ENCODE measurements around the gene ATG2A.

DNA sequence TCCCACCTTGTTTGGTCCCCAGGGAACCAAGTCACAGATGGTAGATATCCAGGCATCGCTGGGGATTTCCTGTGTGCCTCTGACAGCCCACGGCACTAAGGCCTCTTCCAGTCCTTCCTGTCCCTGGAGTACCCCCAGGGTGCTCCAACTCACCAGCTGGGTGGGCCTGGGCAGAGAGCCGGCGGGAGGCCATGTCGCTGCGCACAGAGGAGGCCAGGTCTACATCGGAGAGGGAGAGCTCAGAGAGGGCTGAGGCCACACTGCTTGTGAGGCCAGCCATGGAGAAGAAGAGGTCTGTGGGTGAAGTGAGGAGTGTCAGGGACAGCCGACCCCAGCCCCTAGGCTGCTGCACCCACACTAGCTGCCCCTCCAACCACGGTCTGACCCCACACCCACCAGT, 5.3 kb downstream of the ATG2A start:
- TF ChIP-seq, protein P1, sequence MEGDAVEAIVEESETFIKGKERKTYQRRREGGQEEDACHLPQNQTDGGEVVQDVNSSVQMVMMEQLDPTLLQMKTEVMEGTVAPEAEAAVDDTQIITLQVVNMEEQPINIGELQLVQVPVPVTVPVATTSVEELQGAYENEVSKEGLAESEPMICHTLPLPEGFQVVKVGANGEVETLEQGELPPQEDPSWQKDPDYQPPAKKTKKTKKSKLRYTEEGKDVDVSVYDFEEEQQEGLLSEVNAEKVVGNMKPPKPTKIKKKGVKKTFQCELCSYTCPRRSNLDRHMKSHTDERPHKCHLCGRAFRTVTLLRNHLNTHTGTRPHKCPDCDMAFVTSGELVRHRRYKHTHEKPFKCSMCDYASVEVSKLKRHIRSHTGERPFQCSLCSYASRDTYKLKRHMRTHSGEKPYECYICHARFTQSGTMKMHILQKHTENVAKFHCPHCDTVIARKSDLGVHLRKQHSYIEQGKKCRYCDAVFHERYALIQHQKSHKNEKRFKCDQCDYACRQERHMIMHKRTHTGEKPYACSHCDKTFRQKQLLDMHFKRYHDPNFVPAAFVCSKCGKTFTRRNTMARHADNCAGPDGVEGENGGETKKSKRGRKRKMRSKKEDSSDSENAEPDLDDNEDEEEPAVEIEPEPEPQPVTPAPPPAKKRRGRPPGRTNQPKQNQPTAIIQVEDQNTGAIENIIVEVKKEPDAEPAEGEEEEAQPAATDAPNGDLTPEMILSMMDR (IDR thresholded peaks at IDR 0.05 in 8 of 11, conservative IDR thresholded peaks at IDR 0.05 in 3 of 11) = no peak
- TF ChIP-seq POLR2AphosphoS5 (IDR thresholded peaks at IDR 0.05) = peak in 1 of 3 donors; percentile 30
- no peak for TF ChIP-seq POLR2A (IDR thresholded peaks at IDR 0.05)
